ENCODE results near the gene ADISSP. TPM values are rescaled to one million over a fixed set of nuclear protein-coding genes. Genes with fewer than 3 reads are reported as not detected.
A peak's percentile ranks its signal among the peaks of the same experiment; 100 is the strongest.

ADISSP gene
- total and polyA plus RNA-seq, 2 of the 13 experiments (the other 11 are each of a cell fraction or from before 2014, with no cell fraction given) = 38.3 to 90.6 TPM

GRCh38 chr20:3783068-3783489, 15.5 kb upstream of the ADISSP start (continued):
- TF ChIP-seq ZNF142 (CRISPR knock-in tag; IDR thresholded peaks at IDR 0.05) (no peak), BRF2 (CRISPR knock-in tag; IDR thresholded peaks at IDR 0.05) (no peak), TBP (CRISPR knock-in tag; IDR thresholded peaks at IDR 0.05) (no peak), SOX5 (CRISPR knock-in tag; IDR thresholded peaks at IDR 0.05; ENCODE audit: borderline replicate concordance) (no peak), RBM22 (optimal IDR thresholded peaks at IDR 0.05; ENCODE audit: low read length) (peak; percentile 41), ZNF552 (CRISPR knock-in tag; IDR thresholded peaks at IDR 0.05; ENCODE audit: borderline replicate concordance) (no peak), ZFYVE20 (CRISPR knock-in tag; IDR thresholded peaks at IDR 0.05; ENCODE audit: borderline replicate concordance, low read depth) (no peak), SP2 (CRISPR knock-in tag; IDR thresholded peaks at IDR 0.05) (no peak), RORA (CRISPR knock-in tag; IDR thresholded peaks at IDR 0.05) (no peak), MBD4 (IDR thresholded peaks at IDR 0.05; ENCODE audit: borderline replicate concordance, low read length) (no peak), MTF1 (CRISPR knock-in tag; IDR thresholded peaks at IDR 0.05) (no peak), ZFP82 (CRISPR knock-in tag; IDR thresholded peaks at IDR 0.05; ENCODE audit: borderline replicate concordance) (no peak), HMGA1 (CRISPR knock-in tag; conservative IDR thresholded peaks at IDR 0.05) (no peak), ZFP41 (CRISPR knock-in tag; IDR thresholded peaks at IDR 0.05; ENCODE audit: borderline replicate concordance) (no peak), MYC (CRISPR knock-in tag; IDR thresholded peaks at IDR 0.05; ENCODE audit: borderline replicate concordance) (0 out of 2 replicates have a peak, but pooled peaks have one; percentile 31), SETDB1 (CRISPR knock-in tag; IDR thresholded peaks at IDR 0.05; ENCODE audit: borderline replicate concordance) (no peak), ZNF260 (CRISPR knock-in tag; IDR thresholded peaks at IDR 0.05; ENCODE audit: borderline replicate concordance, low read depth) (no peak), ATF1 (CRISPR knock-in tag; IDR thresholded peaks at IDR 0.05) (no peak), PLRG1 (conservative IDR thresholded peaks at IDR 0.05) (no peak), TEAD2 (CRISPR knock-in tag; IDR thresholded peaks at IDR 0.05) (no peak), ZNF788 (CRISPR knock-in tag; IDR thresholded peaks at IDR 0.05; ENCODE audit: borderline replicate concordance) (0 out of 2 replicates have a peak, but pooled peaks have one; percentile 48), ZNF879 (CRISPR knock-in tag; IDR thresholded peaks at IDR 0.05) (no peak), ZNF749 (CRISPR knock-in tag; IDR thresholded peaks at IDR 0.05; ENCODE audit: borderline replicate concordance) (no peak), HOMEZ (CRISPR knock-in tag; IDR thresholded peaks at IDR 0.05; ENCODE audit: low read depth) (no peak), ZNF558 (CRISPR knock-in tag; IDR thresholded peaks at IDR 0.05; ENCODE audit: borderline replicate concordance) (no peak)

Measured in HepG2 (cell line).